Nephron progenitor cell (in vitro differentiated cells): ENCODE results near the gene ESPL1.
A peak's percentile ranks its signal among the peaks of the same experiment; 100 is the strongest.

Experiments
- DNase-seq: peaks from one replicate; pipeline ENCODE4 v3.0.0; 2021
- H3K27ac Mint-ChIP-seq: 2 replicates; pipeline ENCODE4 v1.8.0; 2021; ENCODE audit warnings: mild to moderate bottlenecking, moderate library complexity, mixed read lengths
- H3K27me3 Mint-ChIP-seq: 2 replicates; pipeline ENCODE4 v1.8.0; 2021; ENCODE audit warnings: mild to moderate bottlenecking, low read depth, mixed read lengths; ENCODE audit not compliant: poor library complexity
- H3K36me3 Mint-ChIP-seq: 2 replicates; pipeline ENCODE4 v1.8.0; 2021; ENCODE audit warnings: low read depth, mixed read lengths
- H3K4me1 Mint-ChIP-seq: 2 replicates; pipeline ENCODE4 v1.8.0; 2021; ENCODE audit warnings: mixed read lengths
- H3K4me3 Mint-ChIP-seq: 2 replicates; pipeline ENCODE4 v1.8.0; 2021; ENCODE audit warnings: mild to moderate bottlenecking, moderate library complexity, mixed read lengths
- H3K9me3 Mint-ChIP-seq: 2 replicates; pipeline ENCODE4 v1.8.0; 2021; ENCODE audit warnings: mild to moderate bottlenecking, moderate library complexity, mixed read lengths
- TF ChIP-seq, protein P1 (sequence below): fragments of 200-600 bp; sonication (generic); IDR thresholded peaks from 2 replicates; pipeline ENCODE4 v1.5.0; 2021; ENCODE audit warnings: antibody characterized with exemption

ESPL1 gene

DNA sequence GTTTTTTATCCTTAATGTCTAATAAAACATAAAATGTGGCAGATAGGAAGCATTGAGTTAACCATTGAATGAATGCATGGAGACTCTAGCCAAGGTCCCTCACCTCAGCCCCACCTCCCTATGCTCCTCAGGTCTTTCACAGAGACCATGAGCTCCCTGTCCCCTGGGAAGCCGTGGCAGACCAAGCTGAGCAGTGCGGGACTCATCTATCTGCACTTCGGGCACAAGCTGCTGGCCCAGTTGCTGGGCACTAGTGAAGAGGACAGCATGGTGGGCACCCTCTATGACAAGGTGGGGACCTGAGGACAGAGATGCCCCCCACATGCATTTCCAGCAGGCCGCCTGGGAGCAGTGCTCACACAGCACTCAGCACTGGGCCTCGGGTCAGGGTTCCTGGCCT lies 34.8 kb downstream of the ESPL1 start:
- H3K27ac Mint-ChIP-seq = no peak overlapping the region
- peaks cover 3% of the 10 kb centered on the region for H3K27me3 Mint-ChIP-seq
- H3K4me1 Mint-ChIP-seq = peaks cover 37% of the 10 kb centered on the region
- TF ChIP-seq, protein P1, sequence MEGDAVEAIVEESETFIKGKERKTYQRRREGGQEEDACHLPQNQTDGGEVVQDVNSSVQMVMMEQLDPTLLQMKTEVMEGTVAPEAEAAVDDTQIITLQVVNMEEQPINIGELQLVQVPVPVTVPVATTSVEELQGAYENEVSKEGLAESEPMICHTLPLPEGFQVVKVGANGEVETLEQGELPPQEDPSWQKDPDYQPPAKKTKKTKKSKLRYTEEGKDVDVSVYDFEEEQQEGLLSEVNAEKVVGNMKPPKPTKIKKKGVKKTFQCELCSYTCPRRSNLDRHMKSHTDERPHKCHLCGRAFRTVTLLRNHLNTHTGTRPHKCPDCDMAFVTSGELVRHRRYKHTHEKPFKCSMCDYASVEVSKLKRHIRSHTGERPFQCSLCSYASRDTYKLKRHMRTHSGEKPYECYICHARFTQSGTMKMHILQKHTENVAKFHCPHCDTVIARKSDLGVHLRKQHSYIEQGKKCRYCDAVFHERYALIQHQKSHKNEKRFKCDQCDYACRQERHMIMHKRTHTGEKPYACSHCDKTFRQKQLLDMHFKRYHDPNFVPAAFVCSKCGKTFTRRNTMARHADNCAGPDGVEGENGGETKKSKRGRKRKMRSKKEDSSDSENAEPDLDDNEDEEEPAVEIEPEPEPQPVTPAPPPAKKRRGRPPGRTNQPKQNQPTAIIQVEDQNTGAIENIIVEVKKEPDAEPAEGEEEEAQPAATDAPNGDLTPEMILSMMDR = no peak
- peaks cover 34% of the 10 kb centered on the region for H3K36me3 Mint-ChIP-seq
- peak overlapping the region; percentile 3 for H3K4me3 Mint-ChIP-seq
- no peaks in the 10 kb centered on the region for H3K9me3 Mint-ChIP-seq
- no peak for DNase-seq

DNA sequence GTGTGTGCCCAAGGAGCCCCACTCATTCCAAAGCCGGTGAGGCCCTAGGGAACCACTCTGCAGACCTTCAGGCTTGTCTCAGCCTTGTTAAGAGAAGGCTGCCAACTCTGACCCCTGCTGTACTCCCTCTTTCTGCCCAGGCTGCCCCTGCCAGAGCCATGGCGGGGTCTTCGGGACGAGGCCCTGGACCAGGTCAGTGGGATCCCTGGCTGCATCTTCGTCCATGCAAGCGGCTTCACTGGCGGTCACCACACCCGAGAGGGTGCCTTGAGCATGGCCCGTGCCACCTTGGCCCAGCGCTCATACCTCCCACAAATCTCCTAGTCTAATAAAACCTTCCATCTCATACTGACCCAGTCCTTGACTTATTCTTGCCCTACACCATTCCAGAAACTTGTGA lies 38.7 kb downstream of the ESPL1 start:
- Mint-ChIP-seq H3K9me3 (no peaks in the 10 kb centered on the region), H3K27ac (no peak overlapping the region), H3K36me3 (peaks cover 34% of the 10 kb centered on the region), H3K27me3 (no peaks in the 10 kb centered on the region), H3K4me1 (peaks cover 7% of the 10 kb centered on the region), H3K4me3 (no peak overlapping the region)
- TF ChIP-seq, protein P1 = no peak
- no peak for DNase-seq

DNA sequence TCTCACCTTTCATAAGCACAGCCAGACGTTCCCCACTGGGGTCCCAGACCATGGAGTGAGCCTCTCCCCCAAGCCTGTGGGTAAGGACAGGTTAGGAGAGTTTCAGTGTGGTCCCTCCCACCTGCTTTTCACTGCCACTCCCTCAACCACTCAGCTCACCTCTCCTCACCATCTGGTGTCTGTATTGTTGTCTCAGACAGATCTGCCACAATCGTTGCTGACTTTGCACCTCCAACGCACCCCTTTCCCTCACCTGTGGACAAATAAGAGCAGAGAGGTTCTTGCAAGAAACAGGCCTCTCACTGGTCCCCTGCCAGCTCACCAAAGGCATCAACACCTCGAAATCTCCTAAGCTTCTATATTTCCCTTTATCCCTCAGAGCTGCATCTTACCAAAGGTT lies 40.2 kb downstream of the ESPL1 start:
- H3K9me3 Mint-ChIP-seq = no peaks in the 10 kb centered on the region
- TF ChIP-seq, protein P1 = no peak
- H3K4me3 Mint-ChIP-seq = no peak overlapping the region
- no peaks in the 10 kb centered on the region for H3K27me3 Mint-ChIP-seq
- peak overlapping the region; percentile 87 for H3K27ac Mint-ChIP-seq
- no peak for DNase-seq
- H3K4me1 Mint-ChIP-seq = no peaks in the 10 kb centered on the region
- peaks cover 27% of the 10 kb centered on the region for H3K36me3 Mint-ChIP-seq

DNA sequence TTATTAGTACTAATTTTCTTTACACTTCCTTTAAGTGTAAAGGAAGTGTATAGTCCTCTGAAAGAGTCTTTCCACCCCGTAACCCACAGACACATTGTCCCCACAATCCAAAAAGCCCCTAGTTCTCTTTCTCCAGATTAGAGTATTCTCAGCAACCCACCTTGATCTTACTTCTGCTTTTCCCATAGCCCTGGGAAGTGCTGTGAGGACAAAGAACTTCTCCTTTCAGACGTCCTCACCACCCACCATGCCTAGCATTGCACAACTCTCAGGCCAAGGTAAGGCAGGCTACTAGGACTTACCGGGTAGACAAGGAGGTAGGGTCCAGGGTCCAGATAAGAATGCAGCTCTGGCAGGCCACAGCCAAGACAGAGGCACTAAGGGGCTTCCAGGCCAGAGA lies 45.9 kb downstream of the ESPL1 start:
- Mint-ChIP-seq H3K27me3 (no peaks in the 10 kb centered on the region), H3K36me3 (peaks cover 54% of the 10 kb centered on the region), H3K9me3 (no peaks in the 10 kb centered on the region), H3K4me3 (no peak overlapping the region), H3K4me1 (peaks cover 4% of the 10 kb centered on the region), H3K27ac (peak overlapping the region; percentile 47)
- TF ChIP-seq, protein P1 = no peak
- no peak for DNase-seq

DNA sequence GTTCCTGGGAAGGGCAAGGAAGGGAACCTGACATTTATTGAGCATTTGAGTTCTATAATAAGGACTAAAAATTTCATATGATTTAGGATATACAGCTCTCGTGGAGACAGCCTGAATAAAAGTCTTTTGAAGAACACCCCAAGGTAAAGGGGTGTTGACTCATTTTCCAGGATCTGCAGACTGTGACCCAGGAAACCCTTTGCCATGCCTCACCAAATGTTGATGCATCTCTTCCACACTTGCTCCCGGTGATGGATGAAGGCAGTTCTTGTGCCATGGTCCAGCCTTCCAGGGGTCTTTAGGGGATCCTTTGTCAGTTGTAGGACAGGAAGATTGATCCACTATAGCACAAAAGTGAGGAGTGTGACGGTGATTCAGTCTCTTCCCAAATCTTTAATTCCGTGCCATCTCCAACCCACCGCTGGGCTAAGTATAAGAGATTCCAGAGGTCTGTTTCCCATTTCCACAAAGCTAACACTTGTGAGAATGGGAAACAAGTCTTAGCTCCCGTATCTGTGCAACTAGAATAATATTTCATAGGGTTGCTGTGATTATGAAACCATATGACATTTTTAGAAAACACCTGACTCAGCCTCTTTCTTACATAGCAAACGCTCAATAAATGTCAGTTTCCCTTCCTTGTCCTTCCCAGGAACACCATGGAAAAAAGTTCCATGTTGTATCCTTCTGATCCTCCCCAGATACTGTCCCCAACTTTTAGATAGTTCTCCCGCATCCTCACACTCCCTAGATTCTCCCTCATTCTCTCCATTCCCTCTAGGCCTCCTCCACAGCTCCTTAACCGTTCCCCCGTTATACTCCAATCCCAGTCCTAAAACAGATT lies 52.5 kb downstream of the ESPL1 start:
- H3K27ac Mint-ChIP-seq = peak overlapping the region; percentile 99
- H3K27me3 Mint-ChIP-seq = peaks cover 5% of the 10 kb centered on the region
- H3K36me3 Mint-ChIP-seq = peaks cover 23% of the 10 kb centered on the region
- no peak for DNase-seq
- H3K4me1 Mint-ChIP-seq = peaks cover 45% of the 10 kb centered on the region
- no peaks in the 10 kb centered on the region for H3K9me3 Mint-ChIP-seq
- TF ChIP-seq, protein P1 = no peak
- peak overlapping the region; percentile 94 for H3K4me3 Mint-ChIP-seq
